CD14-positive monocyte (primary cell): ENCODE measurements around the gene ZFP37. TPM values are rescaled to one million over a fixed set of nuclear protein-coding genes. Genes with fewer than 3 reads are reported as not detected.

Experiments
- DNase-seq, 3 donors: peaks; one replicate each; pipeline ENCODE4 v3.0.0-alpha.2; 2011 to 2022
- H2AFZ ChIP-seq: 2 replicates; pipeline ENCODE4 v1.6.0; 2012; ENCODE audit warnings: mild to moderate bottlenecking, low read depth, low read length, inconsistent platforms; ENCODE audit not compliant: insufficient read depth, poor library complexity, severe bottlenecking
- H3K27ac ChIP-seq, 2 donors: 1 replicate in 1 of 2; 2 replicates in 1 of 2; pipeline ENCODE4 v1.5.1; 2012 to 2013; ENCODE audit warnings: low read length in 2 of 2, control low read depth in 1 of 2, inconsistent platforms in 1 of 2, low read depth in 1 of 2, mild to moderate bottlenecking in 1 of 2
- H3K27me3 ChIP-seq, 2 donors: one replicate each; pipeline versions ENCODE4 v1.6.0 to v1.6.1; 2011 to 2013; ENCODE audit warnings: low read length in 2 of 2; ENCODE audit not compliant: control insufficient read depth in 2 of 2, insufficient read depth in 2 of 2
- H3K36me3 ChIP-seq, 2 donors: replicated peaks in 1 of 2; 1 replicate in 1 of 2; 2 replicates in 1 of 2; pipeline versions ENCODE4 v1.5.1 to v1.6.1; 2012 to 2013; ENCODE audit warnings: low read length in 2 of 2, control low read depth in 1 of 2, inconsistent platforms in 1 of 2, mild to moderate bottlenecking in 1 of 2; ENCODE audit not compliant: insufficient read depth in 2 of 2, control insufficient read depth in 1 of 2
- H3K4me1 ChIP-seq, 2 donors: 1 replicate in 1 of 2; 2 replicates in 1 of 2; pipeline versions ENCODE4 v1.5.1 to v1.6.1; 2012 to 2013; ENCODE audit warnings: low read length in 2 of 2, control low read depth in 1 of 2, inconsistent platforms in 1 of 2, mild to moderate bottlenecking in 1 of 2, moderate library complexity in 1 of 2; ENCODE audit not compliant: insufficient read depth in 2 of 2, control insufficient read depth in 1 of 2
- H3K4me2 ChIP-seq: replicated peaks from 2 replicates; pipeline ENCODE3; 2012; ENCODE audit warnings: low read length, moderate library complexity, mild to moderate bottlenecking; ENCODE audit not compliant: poor library complexity, severe bottlenecking; ENCODE audit errors: extremely low read depth
- H3K4me3 ChIP-seq, 3 experiments: fragments of 200-600 bp in 1 of 3; sonication (generic) in 1 of 3; replicated peaks in 1 of 3; 1 replicate in 2 of 3; 2 replicates in 1 of 3; pipeline ENCODE4 v1.5.1; 2011 to 2013; ENCODE audit warnings: low read length in 3 of 3, mild to moderate bottlenecking in 3 of 3, control low read depth in 2 of 3, low read depth in 2 of 3, inconsistent platforms in 1 of 3, moderate library complexity in 1 of 3
- H3K79me2 ChIP-seq: 2 replicates; pipeline ENCODE4 v1.6.0; 2012; ENCODE audit warnings: mild to moderate bottlenecking, control low read depth, inconsistent platforms, low read length, moderate library complexity; ENCODE audit not compliant: insufficient read depth
- H3K9ac ChIP-seq: 2 replicates; pipeline ENCODE4 v1.6.0; 2017; ENCODE audit warnings: low read length, mild to moderate bottlenecking; ENCODE audit not compliant: insufficient read depth, poor library complexity, severe bottlenecking
- H3K9me3 ChIP-seq, 2 donors: replicated peaks in 1 of 2; 1 replicate in 1 of 2; 2 replicates in 1 of 2; pipeline versions ENCODE4 v1.5.1 to v1.6.1; 2012 to 2013; ENCODE audit warnings: low read length in 2 of 2, control low read depth in 1 of 2; ENCODE audit not compliant: control insufficient read depth in 1 of 2, insufficient read depth in 1 of 2
- H4K20me1 ChIP-seq: 2 replicates; pipeline ENCODE4 v1.6.0; 2012; ENCODE audit warnings: mild to moderate bottlenecking, low read length, control low read depth, moderate library complexity; ENCODE audit not compliant: insufficient read depth
- H3K27ac Mint-ChIP-seq, 7 donors: one replicate each; pipeline ENCODE4 v1.8.0; 2020; ENCODE audit warnings: mild to moderate bottlenecking in 7 of 7, mixed read lengths in 7 of 7, moderate library complexity in 6 of 7, inconsistent platforms in 2 of 7
- H3K27me3 Mint-ChIP-seq, 3 donors: one replicate each; pipeline ENCODE4 v1.8.0; 2021 to 2022; ENCODE audit warnings: low read depth in 3 of 3, mild to moderate bottlenecking in 3 of 3, mixed read lengths in 3 of 3, moderate library complexity in 3 of 3, inconsistent platforms in 1 of 3
- H3K36me3 Mint-ChIP-seq, 2 donors: one replicate each; pipeline ENCODE4 v1.8.0; 2020; ENCODE audit warnings: mixed read lengths in 2 of 2, inconsistent platforms in 1 of 2, mild to moderate bottlenecking in 1 of 2
- H3K4me1 Mint-ChIP-seq: one replicate; pipeline ENCODE4 v1.8.0; 2020; ENCODE audit warnings: mild to moderate bottlenecking, mixed read lengths
- H3K4me3 Mint-ChIP-seq, 2 donors: one replicate each; pipeline ENCODE4 v1.8.0; 2020; ENCODE audit warnings: mild to moderate bottlenecking in 2 of 2, mixed read lengths in 2 of 2, moderate library complexity in 1 of 2
- H3K9me3 Mint-ChIP-seq, 7 donors: one replicate each; pipeline ENCODE4 v1.8.0; 2020 to 2022; ENCODE audit warnings: mixed read lengths in 7 of 7, mild to moderate bottlenecking in 6 of 7, moderate library complexity in 6 of 7, inconsistent platforms in 2 of 7
- WGBS: methylation state at CpG from one replicate; pipeline ENCODE4 v1.1.5; 2013; ENCODE audit warnings: missing lambda C conversion rate; ENCODE audit not compliant: insufficient coverage; 5-methylcytosine and 5-hydroxymethylcytosine counted together
- intact Hi-C, 2 donors: fragments of 100-400 bp; cut with micrococcal nuclease; formaldehyde crosslinking; loops; one replicate each; pipeline versions ENCODE4 v1.15.0 to v1.15.1; 2023
- polyA plus RNA-seq, 3 donors: library from polyadenylated mRNA; depleted of rRNA in 1 of 3; unstranded in 2 of 3; stranded (reverse) in 1 of 3; fragments of 300-500 nt in 2 of 3; fragments of >200 nt in 1 of 3; fragmentation: Illumina TruSeq in 2 of 3; gene quantifications; 1 replicate in 2 of 3; 2 replicates in 1 of 3; pipeline ENCODE4 v1.2.3, GENCODE V29; 2012 to 2021
- TF ChIP-seq, protein P1 (sequence below): fragments of 200-600 bp; IDR thresholded peaks from one replicate; pipeline ENCODE4 v1.8.0; 2022; ENCODE audit warnings: antibody characterized with exemption, mild to moderate bottlenecking

The ZFP37 gene
- polyA plus RNA-seq, 3 donors: 0.07 to 0.38 (median 0.13) TPM

GRCh38 chr9:113005777-113006176 lies 50.7 kb downstream of the ZFP37 start:
- Histone ChIP-seq H3K79me2 (no peaks in the 10 kb centered on the region), H3K27ac (no peak overlapping the region), H3K4me3 (no peak overlapping the region), H2AFZ (no peak overlapping the region), H3K36me3 (no peaks in the 10 kb centered on the region), H4K20me1 (no peaks in the 10 kb centered on the region), H3K4me1 (no peaks in the 10 kb centered on the region), H3K9me3 (peaks cover 27 to 67% of the 10 kb centered on the region in 2 donors), H3K27me3 (no peaks in the 10 kb centered on the region), H3K4me2 (no peak overlapping the region), H3K9ac (no peak overlapping the region)
- H3K36me3 Mint-ChIP-seq: no peaks in the 10 kb centered on the region
- no peaks in the 10 kb centered on the region for H3K4me1 Mint-ChIP-seq
- TF ChIP-seq, protein P1, sequence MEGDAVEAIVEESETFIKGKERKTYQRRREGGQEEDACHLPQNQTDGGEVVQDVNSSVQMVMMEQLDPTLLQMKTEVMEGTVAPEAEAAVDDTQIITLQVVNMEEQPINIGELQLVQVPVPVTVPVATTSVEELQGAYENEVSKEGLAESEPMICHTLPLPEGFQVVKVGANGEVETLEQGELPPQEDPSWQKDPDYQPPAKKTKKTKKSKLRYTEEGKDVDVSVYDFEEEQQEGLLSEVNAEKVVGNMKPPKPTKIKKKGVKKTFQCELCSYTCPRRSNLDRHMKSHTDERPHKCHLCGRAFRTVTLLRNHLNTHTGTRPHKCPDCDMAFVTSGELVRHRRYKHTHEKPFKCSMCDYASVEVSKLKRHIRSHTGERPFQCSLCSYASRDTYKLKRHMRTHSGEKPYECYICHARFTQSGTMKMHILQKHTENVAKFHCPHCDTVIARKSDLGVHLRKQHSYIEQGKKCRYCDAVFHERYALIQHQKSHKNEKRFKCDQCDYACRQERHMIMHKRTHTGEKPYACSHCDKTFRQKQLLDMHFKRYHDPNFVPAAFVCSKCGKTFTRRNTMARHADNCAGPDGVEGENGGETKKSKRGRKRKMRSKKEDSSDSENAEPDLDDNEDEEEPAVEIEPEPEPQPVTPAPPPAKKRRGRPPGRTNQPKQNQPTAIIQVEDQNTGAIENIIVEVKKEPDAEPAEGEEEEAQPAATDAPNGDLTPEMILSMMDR: no peak
- peaks cover under 1 to 5% (median 3%) of the 10 kb centered on the region in 3 donors for H3K27me3 Mint-ChIP-seq
- H3K27ac Mint-ChIP-seq: no peak overlapping the region
- WGBS: no CpG with 5 or more reads among the region's 1 CpG
- no peak overlapping the region for H3K4me3 Mint-ChIP-seq
- peaks cover 32 to 75% (median 56%) of the 10 kb centered on the region in 7 donors for H3K9me3 Mint-ChIP-seq
- DNase-seq: no peak
- intact Hi-C loops: no loop called here

- Histone ChIP-seq H3K27me3 (no peaks in the 10 kb centered on the region), H3K27ac (no peak overlapping the region), H3K9ac (no peak overlapping the region), H4K20me1 (no peaks in the 10 kb centered on the region), H3K4me3 (peak overlapping the region in 1 of 3 experiments; percentile 0), H2AFZ (no peak overlapping the region), H3K9me3 (peaks cover 32 to 91% of the 10 kb centered on the region in 2 donors), H3K4me2 (no peak overlapping the region), H3K4me1 (no peaks in the 10 kb centered on the region), H3K36me3 (no peaks in the 10 kb centered on the region), H3K79me2 (no peaks in the 10 kb centered on the region)
- intact Hi-C loops: no loop called here
- Mint-ChIP-seq H3K4me3 (no peak overlapping the region), H3K27me3 (peaks cover 0 to 1% (median 0%) of the 10 kb centered on the region in 3 donors), H3K4me1 (no peaks in the 10 kb centered on the region), H3K36me3 (no peaks in the 10 kb centered on the region), H3K27ac (no peak overlapping the region), H3K9me3 (peaks cover 38 to 77% (median 71%) of the 10 kb centered on the region in 7 donors)
- TF ChIP-seq, protein P1: no peak
- WGBS: no CpG with 5 or more reads among the region's 8 CpGs
- no peak for DNase-seq
These were observed 59.1 kb downstream of the ZFP37 start for GRCh38 chr9:112997236-112997941.

Other genes with a start within 250 kb of the ZFP37 start
- gene SLC46A2, start 165.8 kb downstream of the ZFP37 start, polyA plus RNA-seq: 10 to 100 TPM; 43.5 to 87.0 (median 45.1) TPM
- gene ZNF883, start 44.5 kb downstream of the ZFP37 start, polyA plus RNA-seq: under 1 TPM in 2 of 3 donors, not detected in 1; 0.14 to 0.29 TPM
- gene SLC31A2, start 94.3 kb upstream of the ZFP37 start, polyA plus RNA-seq: 100 to 1,000 TPM in 2 of 3 donors, 10 to 100 TPM in 1; 82.9 to 247 (median 188) TPM
- 100 to 1,000 TPM in 1 of 3 donors, 10 to 100 TPM in 2; 32.3 to 120 (median 55.7) TPM for gene FKBP15, start 164.6 kb upstream of the ZFP37 start, polyA plus RNA-seq
- 10 to 100 TPM; 20.4 to 49.0 (median 38.8) TPM for gene SLC31A1, start 164.8 kb upstream of the ZFP37 start, polyA plus RNA-seq
- 10 to 100 TPM; 17.9 to 87.8 (median 77.8) TPM for gene CDC26, start 218.8 kb upstream of the ZFP37 start, polyA plus RNA-seq
- 10 to 100 TPM; 13.0 to 23.8 (median 22.1) TPM for gene PRPF4, start 218.9 kb upstream of the ZFP37 start, polyA plus RNA-seq
- not detected for gene RNF183, start 246.7 kb upstream of the ZFP37 start, polyA plus RNA-seq